Endothelial cell of umbilical vein (primary cell): ENCODE data around the gene GRK6. TPM values are rescaled to one million over a fixed set of nuclear protein-coding genes. Genes with fewer than 3 reads are reported as not detected.

Experiments
- BruUV-seq: library from RNA; stranded (reverse); fragments of 400-500 nt; replicated peaks from 2 replicates; lab custom pipeline; 2021; lab: Mats Ljungman, UMichigan
- CTCF ChIA-PET: fragments of 300-600, 350-600 bp; sonication (Branson Sonifier 250); formaldehyde crosslinking; loops from one replicate; lab custom pipeline; 2021; ENCODE audit warnings: antibody characterized with exemption, inconsistent platforms; lab: Charles Lee
- POLR2A ChIA-PET: fragments of 300-600, 350-600 bp; sonication (Branson Sonifier 250); formaldehyde crosslinking; loops from one replicate; lab custom pipeline; 2021; ENCODE audit warnings: antibody characterized with exemption, inconsistent platforms; lab: Charles Lee
- DNase-seq: peaks from one replicate; pipeline ENCODE4 v3.0.0-alpha.2; 2011; ENCODE audit warnings: low read depth, low spot score
- FAIRE-seq: peaks from 2 replicates; lab custom pipeline; 2011; peaks lifted over from hg19 to GRCh38; lab: Jason Lieb, UNC
- H2AFZ ChIP-seq: 2 replicates; pipeline ENCODE4 v1.6.0; 2012; ENCODE audit warnings: low read depth, low read length, control low read depth, inconsistent platforms
- H3K27ac ChIP-seq: 2 replicates; pipeline ENCODE4 v1.5.1; 2011; ENCODE audit warnings: low read depth, mild to moderate bottlenecking, control low read depth, low read length, moderate library complexity; ENCODE audit not compliant: insufficient read depth
- H3K27me3 ChIP-seq, 2 experiments: 2 replicates each; pipeline versions ENCODE4 v1.6.0 to v1.6.1; 2011; ENCODE audit warnings: low read length in 2 of 2, mixed read lengths in 1 of 2; ENCODE audit not compliant: control insufficient read depth in 2 of 2, insufficient read depth in 2 of 2
- H3K36me3 ChIP-seq, 2 experiments: 2 replicates in 1 of 2; 3 replicates in 1 of 2; pipeline ENCODE4 v1.5.1; 2011; ENCODE audit warnings: low read length in 2 of 2, mild to moderate bottlenecking in 1 of 2, moderate library complexity in 1 of 2; ENCODE audit not compliant: control insufficient read depth in 2 of 2, insufficient read depth in 2 of 2; ENCODE audit errors: extremely low read depth in 1 of 2
- H3K4me1 ChIP-seq: 3 replicates; pipeline ENCODE4 v1.5.1; 2011; ENCODE audit warnings: mild to moderate bottlenecking, low read length; ENCODE audit not compliant: control insufficient read depth, insufficient read depth; ENCODE audit errors: extremely low read depth
- H3K4me2 ChIP-seq: 2 replicates; pipeline ENCODE4 v1.6.1; 2011; ENCODE audit warnings: low read length, control low read depth, mixed read lengths; ENCODE audit not compliant: insufficient read depth
- H3K4me3 ChIP-seq, 3 experiments: fragments of 200-600 bp in 1 of 3; sonication (generic), shearing (Covaris generic) in 1 of 3; replicated peaks in 1 of 3; 2 replicates each; pipeline ENCODE4 v1.5.1; 2011 to 2016; ENCODE audit warnings: control low read depth in 3 of 3, low read length in 3 of 3, mild to moderate bottlenecking in 2 of 3, inconsistent platforms in 1 of 3, low read depth in 1 of 3, moderate library complexity in 1 of 3; ENCODE audit not compliant: insufficient read depth in 1 of 3
- H3K79me2 ChIP-seq: 2 replicates; pipeline ENCODE4 v1.6.0; 2012; ENCODE audit warnings: low read length, inconsistent platforms; ENCODE audit not compliant: control insufficient read depth, insufficient read depth
- H3K9ac ChIP-seq: replicated peaks from 2 replicates; pipeline ENCODE3; 2011; ENCODE audit warnings: low read length, control low read depth; ENCODE audit not compliant: insufficient read depth; ENCODE audit errors: extremely low read depth
- H3K9me1 ChIP-seq: replicated peaks from 3 replicates; pipeline ENCODE4 v1.6.0; 2011; ENCODE audit warnings: mild to moderate bottlenecking, low read length; ENCODE audit not compliant: control insufficient read depth, insufficient read depth; ENCODE audit errors: extremely low read depth
- H3K9me3 ChIP-seq: replicated peaks from 2 replicates; pipeline ENCODE4 v1.5.1; 2012; ENCODE audit warnings: low read length, inconsistent platforms; ENCODE audit not compliant: control insufficient read depth, insufficient read depth
- H4K20me1 ChIP-seq: replicated peaks from 2 replicates; pipeline ENCODE3; 2011; ENCODE audit warnings: mild to moderate bottlenecking, low read length; ENCODE audit not compliant: control insufficient read depth, insufficient read depth; ENCODE audit errors: extremely low read depth
- CTCF ChIP-seq, 2 donors: IDR thresholded peaks; 1 replicate in 1 of 2; 2 replicates in 1 of 2; pipeline ENCODE4 v1.5.1; 2011; ENCODE audit warnings: low read length in 2 of 2, mild to moderate bottlenecking in 2 of 2, moderate library complexity in 2 of 2, control low read depth in 1 of 2, inconsistent platforms in 1 of 2, low read depth in 1 of 2; ENCODE audit not compliant: insufficient read depth in 1 of 2; ENCODE audit errors: extremely low read depth in 1 of 2
- EZH2 ChIP-seq: IDR thresholded peaks from 2 replicates; pipeline ENCODE4 v1.6.1; 2012; ENCODE audit warnings: borderline replicate concordance, low read depth, mild to moderate bottlenecking, moderate library complexity, low read length, inconsistent platforms; ENCODE audit not compliant: severe bottlenecking
- FOS ChIP-seq: IDR thresholded peaks from 2 replicates; pipeline ENCODE4 v1.6.1; 2011; ENCODE audit warnings: mild to moderate bottlenecking, low read length, moderate library complexity, borderline replicate concordance; ENCODE audit not compliant: insufficient read depth
- GATA2 ChIP-seq: IDR thresholded peaks from 2 replicates; pipeline ENCODE4 v1.7.0; 2011; ENCODE audit warnings: low read depth, mild to moderate bottlenecking, moderate library complexity, mixed read lengths, low read length; ENCODE audit not compliant: insufficient read length, insufficient read depth
- JUN ChIP-seq: IDR thresholded peaks from 2 replicates; pipeline ENCODE4 v1.6.1; 2011; ENCODE audit warnings: borderline replicate concordance, low read depth; ENCODE audit not compliant: insufficient read length, insufficient read depth
- MAX ChIP-seq: IDR thresholded peaks from 2 replicates; pipeline ENCODE4 v1.6.1; 2011; ENCODE audit not compliant: insufficient read depth, insufficient read length
- MYC ChIP-seq: IDR thresholded peaks from one replicate; pipeline ENCODE4 v1.6.1; 2011; ENCODE audit warnings: mild to moderate bottlenecking, low read depth, low read length
- POLR2A ChIP-seq: IDR thresholded peaks from 2 replicates; pipeline ENCODE4 v1.6.1; 2012; ENCODE audit warnings: low read depth, mild to moderate bottlenecking, control low read depth, low read length
- POLR2AphosphoS5 ChIP-seq: IDR thresholded peaks from 2 replicates; pipeline ENCODE4 v1.6.1; 2012; ENCODE audit warnings: low read depth, mild to moderate bottlenecking, control low read depth, low read length, moderate library complexity; ENCODE audit not compliant: insufficient read depth
- dilution Hi-C: fragments of 300-500 bp; cut with MboI; formaldehyde crosslinking; loops from one replicate; pipeline ENCODE4 v1.15.0; 2019; ENCODE audit warnings: low sequenced_read_pairs; ENCODE audit not compliant: extremely low pct_ligation_motif_present
- intact Hi-C: fragments of 100-400 bp; cut with micrococcal nuclease; formaldehyde crosslinking; loops from one replicate; pipeline ENCODE4 v1.10.0; 2022
- polyA plus RNA-seq, 4 experiments: library from polyadenylated mRNA; depleted of rRNA in 3 of 4; stranded (reverse) in 3 of 4; unstranded in 1 of 4; fragments of >200 nt; gene quantifications; 2 replicates each; pipeline versions ENCODE4 v1.2.1 to v1.2.3, GENCODE V29; 2011 to 2012; ENCODE audit warnings: missing spikeins in 1 of 4
- total RNA-seq: library from RNA; stranded (reverse); gene quantifications from 2 replicates; pipeline ENCODE4 v1.2.3, GENCODE V29; 2021

GRK6 gene
- total and polyA plus RNA-seq, 2 donors (not counting 3 experiments of a cell fraction or from before 2014, with no cell fraction given) = 28.9 to 36.4 TPM

DNA sequence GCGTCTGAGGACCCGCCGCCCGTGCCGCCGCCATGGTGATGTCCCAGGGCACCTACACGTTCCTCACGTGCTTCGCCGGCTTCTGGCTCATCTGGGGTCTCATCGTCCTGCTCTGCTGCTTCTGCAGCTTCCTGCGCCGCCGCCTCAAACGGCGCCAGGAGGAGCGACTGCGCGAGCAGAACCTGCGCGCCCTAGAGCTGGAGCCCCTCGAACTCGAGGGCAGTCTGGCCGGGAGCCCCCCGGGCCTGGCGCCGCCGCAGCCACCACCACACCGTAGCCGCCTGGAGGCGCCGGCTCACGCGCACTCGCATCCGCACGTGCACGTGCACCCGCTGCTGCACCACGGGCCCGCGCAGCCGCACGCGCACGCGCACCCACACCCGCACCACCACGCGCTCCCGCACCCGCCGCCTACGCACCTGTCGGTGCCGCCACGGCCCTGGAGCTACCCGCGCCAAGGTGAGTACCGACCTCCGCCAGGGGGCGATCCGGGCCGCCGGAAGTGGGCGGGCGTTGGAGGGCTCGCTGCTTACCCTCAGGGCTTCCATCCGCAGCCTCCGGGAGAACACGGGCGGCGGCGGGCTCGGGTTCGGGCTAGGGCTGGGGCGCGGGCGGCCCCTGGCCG lies 28.7 kb downstream of the GRK6 start:
- no TSS peak for BruUV-seq
- FAIRE-seq = peak; percentile 24

More for the DNA sequence above, 28.7 kb downstream of the GRK6 start:
- H3K27me3 ChIP-seq = no peaks in the 10 kb centered on the region
- peak overlapping the region; percentile 80 for H3K9ac ChIP-seq
- dilution Hi-C loops (no loop called here), intact Hi-C loops (loop anchor here (2.0 kb wide), 3 partner anchors 28 to 146 kb away; partner anchors contain the start of gene GRK6)
- H4K20me1 ChIP-seq = no peaks in the 10 kb centered on the region
- H3K4me2 ChIP-seq = peak overlapping the region; percentile 61
- no peaks in the 10 kb centered on the region for H3K9me3 ChIP-seq
- peaks cover 7 to 30% of the 10 kb centered on the region in 2 experiments for H3K36me3 ChIP-seq
- H3K79me2 ChIP-seq = no peaks in the 10 kb centered on the region
- no peaks in the 10 kb centered on the region for H3K9me1 ChIP-seq
- CTCF ChIA-PET = interaction anchor here (0.7 to 13.5 kb wide), 35 partner anchors 9 to 1725 kb away, joined by 3 to 288 read pairs (median 4); partner anchors contain the start of genes DBN1, F12, GRK6 and PDLIM7
- H3K27ac ChIP-seq = peak overlapping the region; percentile 77
- H3K4me3 ChIP-seq = peak overlapping the region; percentile 6 to 38 (median 21)
- peaks cover 28% of the 10 kb centered on the region for H3K4me1 ChIP-seq
- TF ChIP-seq FOS (no peak), GATA2 (no peak), MAX (peak; percentile 31), EZH2 (no peak), POLR2AphosphoS5 (peak; percentile 82), JUN (no peak), CTCF (IDR thresholded peaks at IDR 0.05; ENCODE audit: extremely low read depth in 1 of 2, insufficient read depth in 1 of 2, low read depth in 1 of 2, low read length in 2 of 2) (peak; percentile 63 to 73), MYC (no peak), POLR2A (no peak)
- H2AFZ ChIP-seq = peak overlapping the region; percentile 23
- POLR2A ChIA-PET = interaction anchor here (0.7 to 2.5 kb wide), 2 partner anchors 9 to 65 kb away, joined by 3 to 12 read pairs; partner anchors contain the start of gene PRR7
- DNase-seq = peak; percentile 75
